ENCODE results near the gene BRD4.

DNA sequence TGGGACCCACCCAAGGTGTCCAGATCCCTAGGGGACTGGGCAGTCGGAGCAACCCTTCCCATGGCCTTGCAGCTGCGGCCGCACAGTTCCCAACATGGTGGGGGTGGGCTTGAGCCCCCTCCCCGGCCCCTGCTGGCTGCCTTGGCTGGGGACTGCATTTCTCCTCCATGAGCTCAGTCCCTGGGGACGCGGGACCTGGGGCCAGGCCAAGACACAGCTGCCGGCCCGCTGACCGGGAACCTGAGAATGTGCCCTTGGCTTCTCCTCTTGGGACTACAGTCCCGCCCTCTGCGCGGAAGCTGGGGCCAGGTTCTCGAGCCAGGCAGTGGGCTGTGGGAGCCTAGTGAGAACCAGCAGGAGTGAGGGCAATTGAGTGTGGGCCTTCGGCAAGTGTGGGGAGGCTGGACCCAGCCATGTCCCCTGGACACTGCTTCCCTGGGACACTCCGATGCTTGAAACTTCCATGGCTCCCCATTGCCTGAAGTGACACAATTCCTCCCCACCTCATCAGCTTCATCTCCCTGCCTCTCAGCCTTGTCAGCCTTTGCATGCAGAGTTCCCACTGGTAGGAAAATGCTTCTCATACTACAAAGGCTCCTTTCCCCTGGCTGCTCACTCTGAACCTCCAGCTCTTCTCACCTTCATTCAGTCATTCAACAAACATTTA, 118.5 kb downstream of the BRD4 start:
- TF ChIP-seq, protein P1, sequence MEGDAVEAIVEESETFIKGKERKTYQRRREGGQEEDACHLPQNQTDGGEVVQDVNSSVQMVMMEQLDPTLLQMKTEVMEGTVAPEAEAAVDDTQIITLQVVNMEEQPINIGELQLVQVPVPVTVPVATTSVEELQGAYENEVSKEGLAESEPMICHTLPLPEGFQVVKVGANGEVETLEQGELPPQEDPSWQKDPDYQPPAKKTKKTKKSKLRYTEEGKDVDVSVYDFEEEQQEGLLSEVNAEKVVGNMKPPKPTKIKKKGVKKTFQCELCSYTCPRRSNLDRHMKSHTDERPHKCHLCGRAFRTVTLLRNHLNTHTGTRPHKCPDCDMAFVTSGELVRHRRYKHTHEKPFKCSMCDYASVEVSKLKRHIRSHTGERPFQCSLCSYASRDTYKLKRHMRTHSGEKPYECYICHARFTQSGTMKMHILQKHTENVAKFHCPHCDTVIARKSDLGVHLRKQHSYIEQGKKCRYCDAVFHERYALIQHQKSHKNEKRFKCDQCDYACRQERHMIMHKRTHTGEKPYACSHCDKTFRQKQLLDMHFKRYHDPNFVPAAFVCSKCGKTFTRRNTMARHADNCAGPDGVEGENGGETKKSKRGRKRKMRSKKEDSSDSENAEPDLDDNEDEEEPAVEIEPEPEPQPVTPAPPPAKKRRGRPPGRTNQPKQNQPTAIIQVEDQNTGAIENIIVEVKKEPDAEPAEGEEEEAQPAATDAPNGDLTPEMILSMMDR (IDR thresholded peaks at IDR 0.05) = no peak
- no peak for TF ChIP-seq POLR2A (IDR thresholded peaks at IDR 0.05)

All from tibial nerve (tissue), 3 donors.